IMR-90 (cell line): ENCODE measurements around the gene LTBP4. TPM values are rescaled to one million over a fixed set of nuclear protein-coding genes. Genes with fewer than 3 reads are reported as not detected.

Source experiments
- ATAC-seq: fragments of 200-7000 bp; cut with Tn5 transposase; 2 replicates; pipeline ENCODE4 v1.9.1; 2020; ENCODE audit warnings: low read depth, mild to moderate bottlenecking, moderate library complexity
- BruUV-seq: library from RNA; stranded (reverse); fragments of 400-500 nt; replicated peaks from 2 replicates; lab custom pipeline; 2021; lab: Mats Ljungman, UMichigan
- CTCF ChIA-PET: fragments of 300-600 bp; formaldehyde crosslinking; extraction: SDS; loops from one replicate; lab custom pipeline; 2021; ENCODE audit warnings: antibody characterized with exemption; lab: Yijun Ruan, JAX
- POLR2A ChIA-PET: fragments of 300-600 bp; sonication (Branson Sonifier 250); formaldehyde crosslinking; loops from one replicate; lab custom pipeline; 2022; ENCODE audit warnings: antibody characterized with exemption; ENCODE audit not compliant: unreplicated experiment; lab: Charles Lee
- DNase-seq: peaks from one replicate; pipeline ENCODE4 v3.0.0; 2013
- H2AFZ ChIP-seq: replicated peaks from 2 replicates; pipeline ENCODE3; 2013; ENCODE audit warnings: low read length, mild to moderate bottlenecking; ENCODE audit not compliant: poor library complexity
- H2AK5ac ChIP-seq: 2 replicates; pipeline ENCODE4 v1.6.1; 2013; ENCODE audit warnings: low read depth, low read length, inconsistent platforms
- H2AK9ac ChIP-seq: replicated peaks from 2 replicates; pipeline ENCODE3; 2013; ENCODE audit warnings: mild to moderate bottlenecking, low read depth, low read length, moderate library complexity; ENCODE audit not compliant: poor library complexity
- H2BK120ac ChIP-seq: 2 replicates; pipeline ENCODE4 v1.6.1; 2013; ENCODE audit warnings: low read depth, low read length, inconsistent platforms
- H2BK15ac ChIP-seq: 3 replicates; pipeline ENCODE4 v1.6.1; 2013; ENCODE audit warnings: low read depth, low read length, inconsistent platforms
- H2BK20ac ChIP-seq: 2 replicates; pipeline ENCODE4 v1.6.1; 2013; ENCODE audit warnings: low read depth, mild to moderate bottlenecking, inconsistent platforms, low read length, moderate library complexity
- H2BK5ac ChIP-seq: 2 replicates; pipeline ENCODE4 v1.6.1; 2013; ENCODE audit warnings: mild to moderate bottlenecking, low read depth, low read length, inconsistent platforms; ENCODE audit not compliant: poor library complexity, severe bottlenecking
- H3K14ac ChIP-seq: replicated peaks from 2 replicates; pipeline ENCODE4 v1.6.1; 2013; ENCODE audit warnings: low read depth, low read length, inconsistent platforms
- H3K18ac ChIP-seq: 2 replicates; pipeline ENCODE4 v1.6.1; 2013; ENCODE audit warnings: low read depth, low read length, control low read depth
- H3K23ac ChIP-seq: 2 replicates; pipeline ENCODE4 v1.6.1; 2013; ENCODE audit warnings: low read depth, low read length, inconsistent platforms
- H3K27ac ChIP-seq: 2 replicates; pipeline ENCODE4 v1.5.1; 2013; ENCODE audit warnings: mild to moderate bottlenecking, control low read depth, low read length; ENCODE audit not compliant: insufficient read depth
- H3K27me3 ChIP-seq: 2 replicates; pipeline ENCODE4 v1.6.1; 2013; ENCODE audit warnings: low read length; ENCODE audit not compliant: control insufficient read depth, insufficient read depth
- H3K36me3 ChIP-seq: 2 replicates; pipeline ENCODE4 v1.6.1; 2013; ENCODE audit warnings: low read length, mixed read lengths; ENCODE audit not compliant: control insufficient read depth, insufficient read depth
- H3K4ac ChIP-seq: 2 replicates; pipeline ENCODE4 v1.6.1; 2013; ENCODE audit warnings: low read depth, low read length, inconsistent platforms
- H3K4me1 ChIP-seq: 2 replicates; pipeline ENCODE4 v1.6.1; 2013; ENCODE audit warnings: low read length, mixed read lengths; ENCODE audit not compliant: control insufficient read depth, insufficient read depth
- H3K4me2 ChIP-seq: 2 replicates; pipeline ENCODE4 v1.6.1; 2013; ENCODE audit warnings: low read depth, mild to moderate bottlenecking, control low read depth, low read length, moderate library complexity
- H3K4me3 ChIP-seq: 2 replicates; pipeline ENCODE4 v1.5.1; 2013; ENCODE audit warnings: low read depth, mild to moderate bottlenecking, control low read depth, low read length, moderate library complexity; ENCODE audit not compliant: insufficient read depth
- H3K56ac ChIP-seq: 2 replicates; pipeline ENCODE4 v1.6.1; 2013; ENCODE audit warnings: low read length, inconsistent platforms; ENCODE audit not compliant: insufficient read depth; ENCODE audit errors: extremely low read depth
- H3K79me1 ChIP-seq, 2 experiments: 2 replicates each; pipeline ENCODE4 v1.6.1; 2013; ENCODE audit warnings: low read length in 2 of 2, inconsistent platforms in 1 of 2, low read depth in 1 of 2
- H3K9ac ChIP-seq: 2 replicates; pipeline ENCODE4 v1.6.1; 2013; ENCODE audit warnings: low read depth, low read length, control low read depth
- H3K9me1 ChIP-seq: 2 replicates; pipeline ENCODE4 v1.6.1; 2013; ENCODE audit warnings: low read length, inconsistent platforms; ENCODE audit not compliant: insufficient read depth
- H3K9me3 ChIP-seq: 2 replicates; pipeline ENCODE4 v1.6.1; 2013; ENCODE audit warnings: low read length; ENCODE audit not compliant: control insufficient read depth, insufficient read depth
- H4K20me1 ChIP-seq: 2 replicates; pipeline ENCODE4 v1.6.1; 2013; ENCODE audit warnings: low read length, inconsistent platforms; ENCODE audit not compliant: insufficient read depth
- H4K5ac ChIP-seq: 2 replicates; pipeline ENCODE4 v1.6.1; 2013; ENCODE audit warnings: mild to moderate bottlenecking, low read depth, low read length, control low read depth
- H4K8ac ChIP-seq, 2 experiments: 2 replicates each; pipeline ENCODE4 v1.6.1; 2013; ENCODE audit warnings: low read depth in 2 of 2, low read length in 2 of 2, control low read depth in 1 of 2, inconsistent platforms in 1 of 2
- H4K91ac ChIP-seq: 2 replicates; pipeline ENCODE4 v1.6.1; 2013; ENCODE audit warnings: low read depth, low read length, inconsistent platforms; ENCODE audit not compliant: insufficient read depth
- CHD1 ChIP-seq: IDR thresholded peaks from 2 replicates; pipeline ENCODE4 v1.6.1; 2012; ENCODE audit warnings: low read depth, low read length, improper control_type of control experiment
- ELK1 ChIP-seq: fragments of 150-350 bp; IDR thresholded peaks from 2 replicates; pipeline ENCODE4 v1.6.1; 2016; ENCODE audit warnings: low read depth, mild to moderate bottlenecking, low read length, moderate library complexity, borderline replicate concordance
- POLR2A ChIP-seq: IDR thresholded peaks from 2 replicates; pipeline ENCODE4 v1.6.1; 2012; ENCODE audit warnings: mild to moderate bottlenecking, low read depth, low read length
- SMC3 ChIP-seq: fragments of 150-350 bp; IDR thresholded peaks from 2 replicates; pipeline ENCODE4 v1.6.1; 2016; ENCODE audit warnings: low read depth, mild to moderate bottlenecking, antibody characterized with exemption, low read length, moderate library complexity
- WGBS, 2 experiments: methylation state at CpG; one replicate each; pipeline versions ENCODE4 v1.1.5 to v1.1.7; 2013; ENCODE audit warnings: missing lambda C conversion rate in 2 of 2; ENCODE audit not compliant: insufficient read length in 1 of 2; ENCODE audit errors: extremely low coverage in 2 of 2; 5-methylcytosine and 5-hydroxymethylcytosine counted together
- dilution Hi-C: fragments of 300-500 bp; cut with HindIII; formaldehyde crosslinking; loops from one replicate; pipeline ENCODE4 v1.14.3; 2018; ENCODE audit warnings: low sequenced_read_pairs; ENCODE audit not compliant: unreplicated experiment
- in situ Hi-C: fragments of 300-500 bp; cut with MboI; formaldehyde crosslinking; loops from 3 replicates; pipeline ENCODE4 v1.14.3; 2019; ENCODE audit warnings: low sequenced_read_pairs, inconsistent platforms, mixed read lengths
- intact Hi-C: fragments of 100-400 bp; cut with micrococcal nuclease; formaldehyde crosslinking; loops from 2 replicates; pipeline ENCODE4 v1.10.0; 2022
- polyA plus RNA-seq, 3 experiments: library from polyadenylated mRNA; depleted of rRNA; stranded (reverse); fragments of >200 nt; gene quantifications; 2 replicates each; pipeline ENCODE4 v1.2.3, GENCODE V29; 2012; ENCODE audit warnings: low replicate concordance in 1 of 3
- total RNA-seq: library from RNA; depleted of rRNA; stranded (reverse); fragments of >200 nt; gene quantifications from 2 replicates; pipeline ENCODE4 v1.2.3, GENCODE V29; 2012

Gene LTBP4
- total and polyA plus RNA-seq, 2 of the 4 experiments (the other 2 are of a cell fraction), result 14.7 to 70.3 TPM

- dilution Hi-C loops, result no loop called here
- ATAC-seq (no peak), DNase-seq (no peak)
- no peak overlapping the region for H3K18ac ChIP-seq
- H3K4me1 ChIP-seq, result peaks cover 8% of the 10 kb centered on the region; the same call in 1 of the 2 replicates
- POLR2A ChIA-PET, result no interaction called here
- no peak overlapping the region for H4K91ac ChIP-seq
- H3K4ac ChIP-seq, result no peak overlapping the region
- H4K5ac ChIP-seq, result no peak overlapping the region
- H2AFZ ChIP-seq, result peak overlapping the region; percentile 48
- no peak overlapping the region for H3K56ac ChIP-seq
- peaks cover 11% of the 10 kb centered on the region; the same call in 1 of the 2 replicates for H3K9me1 ChIP-seq
- no peak overlapping the region for H3K14ac ChIP-seq
- H2BK5ac ChIP-seq, result no peak overlapping the region
- no peak overlapping the region for H2BK20ac ChIP-seq
- H2BK15ac ChIP-seq, result no peak overlapping the region
- BruUV-seq, result no TSS peak
- H3K36me3 ChIP-seq, result peaks cover 77% of the 10 kb centered on the region
- in situ Hi-C loops, result no loop called here
- no peaks in the 10 kb centered on the region for H3K9me3 ChIP-seq
- CTCF ChIA-PET, result interaction anchor here (0.7 to 3.7 kb wide), 2 partner anchors 12 to 39 kb away, joined by 4 to 20 read pairs; no protein-coding TSS in a partner anchor
- H3K27me3 ChIP-seq, result no peaks in the 10 kb centered on the region
- peak overlapping the region; percentile 66 for H2AK5ac ChIP-seq
- intact Hi-C loops, result no loop called here
- H3K4me3 ChIP-seq, result no peak overlapping the region
- H3K27ac ChIP-seq, result no peak overlapping the region
- H3K23ac ChIP-seq, result no peak overlapping the region
- peaks cover 7% of the 10 kb centered on the region; the same call in 1 of the 2 replicates for H4K20me1 ChIP-seq
- no peak overlapping the region for H2AK9ac ChIP-seq
- no peak overlapping the region for H2BK120ac ChIP-seq
- H3K79me1 ChIP-seq, result peaks cover 0 to 12% of the 10 kb centered on the region in 2 experiments; a peak in 1 of 4 replicates
- TF ChIP-seq ELK1 (no peak), CHD1 (no peak), SMC3 (no peak), POLR2A (no peak)
- H3K4me2 ChIP-seq, result no peak overlapping the region
- 90% methylated on average over 3 of the region's 7 CpGs; no CpG with 5 or more reads in 1 of the 2 experiments for whole genome bisulfite sequencing, 2 experiments
- no peak overlapping the region for H4K8ac ChIP-seq
- H3K9ac ChIP-seq, result no peak overlapping the region
Observed at GRCh38 chr19:40622773-40623075, 21.6 kb downstream of the LTBP4 start.
